ENCODE data around the gene EPHA10.
"Not testable (repeated sequence)": the region's sequence is repeated elsewhere in the genome, so short reads cannot be mapped to it uniquely, and the experiment has no call there.

The EPHA10 gene

DNA sequence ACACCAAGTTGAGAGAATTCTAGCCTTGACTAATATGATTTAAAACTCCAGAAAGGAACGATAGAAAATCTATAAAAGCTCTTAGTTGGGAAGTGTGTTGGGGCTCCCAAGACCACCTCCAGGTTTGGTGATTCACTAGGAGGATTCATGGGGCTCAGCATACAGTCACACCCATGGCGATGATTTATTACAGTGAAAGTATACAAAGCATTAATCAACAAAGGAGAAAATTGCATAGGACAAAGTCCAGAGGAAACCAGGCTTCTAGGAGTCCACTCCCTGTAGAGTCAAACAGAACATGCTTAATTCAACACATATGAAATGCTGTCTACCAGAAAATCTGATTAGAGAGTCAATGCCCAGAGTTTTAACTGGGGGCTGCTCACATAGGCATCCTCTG, 67.8 kb downstream of the EPHA10 start:
- Histone ChIP-seq H3K36me3 (ENCODE audit: control insufficient read depth in 5 of 5, insufficient read depth in 5 of 5, low read length in 5 of 5) (peaks cover 0 to 3% (median 0%) of the 10 kb centered on the region in 5 donors), H3K27ac (ENCODE audit: low read depth, low read length) (no peak overlapping the region), H3K9ac (ENCODE audit: low read length in 5 of 5) (peak overlapping the region in 1 of 5 donors; percentile 1), H3K4me3 (ENCODE audit: low read depth in 1 of 5, low read length in 5 of 5) (no peak overlapping the region), H3K4me1 (ENCODE audit: control insufficient read depth in 5 of 5, insufficient read depth in 5 of 5, low read length in 5 of 5) (peaks cover 2 to 6% (median 6%) of the 10 kb centered on the region in 5 donors), H3K9me3 (ENCODE audit: control insufficient read depth in 5 of 5, low read length in 5 of 5) (no peaks in the 10 kb centered on the region), H3K27me3 (ENCODE audit: control insufficient read depth in 5 of 5, insufficient read depth in 4 of 5, low read length in 5 of 5) (no peaks in the 10 kb centered on the region)

DNA sequence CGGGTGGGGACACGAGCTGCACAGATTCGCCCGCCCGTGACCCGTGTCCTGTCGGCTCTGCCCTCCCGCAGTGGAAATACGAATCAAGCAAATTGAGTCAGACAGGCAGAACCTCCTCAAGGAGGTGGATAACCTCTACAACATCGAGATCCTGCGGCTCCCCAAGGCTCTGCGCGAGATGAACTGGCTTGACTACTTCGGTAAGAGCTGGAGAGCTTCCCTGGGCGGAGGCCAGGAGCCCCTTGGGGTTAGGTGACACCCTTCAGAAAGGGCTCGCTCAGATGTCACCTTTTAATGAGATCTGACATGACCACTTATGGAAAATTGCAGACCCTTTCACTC, 72.1 kb downstream of the EPHA10 start:
- Histone ChIP-seq H3K27me3 (ENCODE audit: control insufficient read depth in 5 of 5, insufficient read depth in 4 of 5, low read length in 5 of 5) (peaks cover 0 to 4% (median 0%) of the 10 kb centered on the region in 5 donors), H3K9me3 (ENCODE audit: control insufficient read depth in 5 of 5, low read length in 5 of 5) (peaks cover 0 to 3% (median 0%) of the 10 kb centered on the region in 5 donors), H3K9ac (ENCODE audit: low read length in 5 of 5) (peak overlapping the region in 4 of 5 donors; percentile 71 to 90 (median 76)), H3K4me3 (ENCODE audit: low read depth in 1 of 5, low read length in 5 of 5) (peak overlapping the region; percentile 81 to 99 (median 96)), H3K4me1 (ENCODE audit: control insufficient read depth in 5 of 5, insufficient read depth in 5 of 5, low read length in 5 of 5) (peaks cover 20 to 37% (median 31%) of the 10 kb centered on the region in 5 donors), H3K27ac (ENCODE audit: low read depth, low read length) (peak overlapping the region; percentile 30), H3K36me3 (ENCODE audit: control insufficient read depth in 5 of 5, insufficient read depth in 5 of 5, low read length in 5 of 5) (peaks cover 0 to 5% (median 0%) of the 10 kb centered on the region in 5 donors)

DNA sequence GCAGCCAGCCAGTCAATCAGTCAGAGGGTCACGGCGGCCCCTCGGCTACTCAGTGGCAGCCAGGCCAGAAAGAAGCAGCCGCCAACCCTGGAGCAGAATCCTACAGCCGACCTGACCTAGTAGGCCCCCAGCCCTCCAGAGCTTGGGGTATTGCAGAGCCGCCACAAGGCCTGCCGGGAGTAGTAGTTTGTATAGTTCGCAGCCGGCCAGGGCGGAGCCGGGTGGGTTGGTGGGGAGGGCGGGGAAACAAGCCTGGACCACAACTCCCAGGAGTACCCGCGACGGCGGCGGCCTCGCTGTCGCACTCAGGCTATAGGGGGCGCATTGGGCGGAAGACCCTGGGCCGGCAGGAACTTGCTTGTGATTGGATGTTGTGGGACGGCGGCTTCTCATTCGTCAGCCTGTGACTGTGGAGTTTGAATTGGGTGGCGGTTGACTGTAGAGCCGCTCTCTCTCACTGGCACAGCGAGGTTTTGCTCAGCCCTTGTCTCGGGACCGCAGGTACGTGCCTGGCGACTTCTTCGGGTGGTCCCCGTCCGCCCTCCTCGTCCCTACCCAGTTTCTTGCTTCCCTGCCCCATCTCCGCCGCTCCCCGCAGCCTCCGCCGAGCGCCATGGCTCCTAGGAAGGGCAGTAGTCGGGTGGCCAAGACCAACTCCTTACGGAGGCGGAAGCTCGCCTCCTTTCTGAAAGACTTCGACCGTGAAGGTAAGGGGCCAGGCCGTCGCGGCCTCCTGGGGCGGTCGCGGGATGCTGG, 72.7 kb downstream of the EPHA10 start, which contains the start of gene CDCA8:
Gene CDCA8 (plus strand): TSS at position 439 of the 756 bp plus-strand sequence. CDS start 175 bp downstream, at position 614.
- peak within 1 kb of the TSS in 4 of 5 donors; percentile 89 to 90 (median 90) for H3K9ac ChIP-seq (ENCODE audit: low read length in 5 of 5)
- peaks cover 0 to 10% (median 4%) of the 10 kb centered on the region in 5 donors for H3K36me3 ChIP-seq (ENCODE audit: control insufficient read depth in 5 of 5, insufficient read depth in 5 of 5, low read length in 5 of 5)
- peak within 1 kb of the TSS; percentile 87 for H3K27ac ChIP-seq (ENCODE audit: low read depth, low read length)
- peaks cover 0 to 4% (median 0%) of the 10 kb centered on the region in 5 donors for H3K27me3 ChIP-seq (ENCODE audit: control insufficient read depth in 5 of 5, insufficient read depth in 4 of 5, low read length in 5 of 5)
- H3K9me3 ChIP-seq (ENCODE audit: control insufficient read depth in 5 of 5, low read length in 5 of 5) = peaks cover 0 to 3% (median 0%) of the 10 kb centered on the region in 5 donors
- peaks cover 20 to 37% (median 31%) of the 10 kb centered on the region in 5 donors for H3K4me1 ChIP-seq (ENCODE audit: control insufficient read depth in 5 of 5, insufficient read depth in 5 of 5, low read length in 5 of 5)
- peak within 1 kb of the TSS; percentile 81 to 99 (median 96) for H3K4me3 ChIP-seq (ENCODE audit: low read depth in 1 of 5, low read length in 5 of 5)

GRCh38 chr1:37691497-37692077, 73.3 kb downstream of the EPHA10 start:
- Histone ChIP-seq H3K9me3 (ENCODE audit: control insufficient read depth in 5 of 5, low read length in 5 of 5) (peaks cover 0 to 3% (median 0%) of the 10 kb centered on the region in 5 donors), H3K4me1 (ENCODE audit: control insufficient read depth in 5 of 5, insufficient read depth in 5 of 5, low read length in 5 of 5) (peaks cover 20 to 37% (median 31%) of the 10 kb centered on the region in 5 donors), H3K9ac (ENCODE audit: low read length in 5 of 5) (peak overlapping the region in 4 of 5 donors; percentile 89 to 90 (median 90)), H3K36me3 (ENCODE audit: control insufficient read depth in 5 of 5, insufficient read depth in 5 of 5, low read length in 5 of 5) (peaks cover 0 to 14% (median 7%) of the 10 kb centered on the region in 5 donors), H3K27ac (ENCODE audit: low read depth, low read length) (peak overlapping the region; percentile 87), H3K27me3 (ENCODE audit: control insufficient read depth in 5 of 5, insufficient read depth in 4 of 5, low read length in 5 of 5) (peaks cover 0 to 4% (median 0%) of the 10 kb centered on the region in 5 donors), H3K4me3 (ENCODE audit: low read depth in 1 of 5, low read length in 5 of 5) (peak overlapping the region; percentile 48 to 99 (median 96))

DNA sequence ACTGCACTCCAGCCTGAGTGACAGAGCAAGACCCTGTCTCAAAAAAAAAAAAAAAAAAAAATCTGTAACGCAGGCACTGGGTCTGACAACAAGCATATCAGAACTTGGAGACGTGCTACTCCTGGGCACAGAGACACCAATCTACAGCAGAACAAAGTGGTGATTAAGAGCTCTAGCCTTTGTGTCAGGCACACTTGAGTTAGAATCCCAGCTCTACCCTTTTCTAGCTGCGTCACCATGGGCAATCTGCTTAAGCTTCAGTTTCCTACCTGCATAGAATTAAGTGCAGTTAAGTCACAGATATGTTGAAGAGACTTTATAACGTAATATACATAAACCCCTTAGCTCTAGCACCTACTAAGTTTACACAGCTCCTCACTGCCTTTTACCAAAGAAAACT, 76.0 kb downstream of the EPHA10 start:
- Histone ChIP-seq H3K27ac (ENCODE audit: low read depth, low read length) (no peak overlapping the region), H3K27me3 (ENCODE audit: control insufficient read depth in 5 of 5, insufficient read depth in 4 of 5, low read length in 5 of 5) (peaks cover 0 to 4% (median 0%) of the 10 kb centered on the region in 5 donors), H3K4me3 (ENCODE audit: low read depth in 1 of 5, low read length in 5 of 5) (peak overlapping the region in 2 of 5 donors; percentile 61 to 99), H3K9me3 (ENCODE audit: control insufficient read depth in 5 of 5, low read length in 5 of 5) (peaks cover 0 to 3% (median 0%) of the 10 kb centered on the region in 5 donors), H3K36me3 (ENCODE audit: control insufficient read depth in 5 of 5, insufficient read depth in 5 of 5, low read length in 5 of 5) (peaks cover 7 to 39% (median 30%) of the 10 kb centered on the region in 5 donors), H3K9ac (ENCODE audit: low read length in 5 of 5) (peak overlapping the region in 4 of 5 donors; percentile 86 to 92 (median 89)), H3K4me1 (ENCODE audit: control insufficient read depth in 5 of 5, insufficient read depth in 5 of 5, low read length in 5 of 5) (peaks cover 20 to 37% (median 31%) of the 10 kb centered on the region in 5 donors)

DNA sequence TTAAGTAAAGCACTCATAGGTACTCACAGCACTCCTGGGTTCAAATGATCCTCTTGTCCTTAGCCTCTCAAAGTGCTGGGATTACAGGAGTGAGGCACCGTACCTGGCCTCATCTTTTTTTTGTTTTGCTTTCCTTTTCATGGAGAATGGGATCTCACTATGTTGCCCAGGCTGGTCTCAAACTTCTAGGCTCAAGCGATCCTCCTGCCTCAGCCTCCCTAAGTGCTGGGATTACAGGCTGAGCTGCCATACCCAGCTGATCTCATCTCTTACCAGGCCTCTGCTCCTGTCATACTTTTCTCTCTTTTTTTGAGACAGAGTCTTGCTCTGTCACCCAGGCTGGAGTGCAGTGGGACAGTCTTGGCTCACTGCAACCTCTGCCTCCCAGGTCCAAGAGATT, 77.2 kb downstream of the EPHA10 start:
- H3K4me3 ChIP-seq (ENCODE audit: low read depth in 1 of 5, low read length in 5 of 5); H3K9ac ChIP-seq (ENCODE audit: low read length in 5 of 5); H3K9me3 ChIP-seq (ENCODE audit: control insufficient read depth in 5 of 5, low read length in 5 of 5); H3K27ac ChIP-seq (ENCODE audit: low read depth, low read length); H3K27me3 ChIP-seq (ENCODE audit: control insufficient read depth in 5 of 5, insufficient read depth in 4 of 5, low read length in 5 of 5): not testable (repeated sequence)
- H3K4me1 ChIP-seq (ENCODE audit: control insufficient read depth in 5 of 5, insufficient read depth in 5 of 5, low read length in 5 of 5) = peaks cover 18 to 35% (median 29%) of the 10 kb centered on the region in 5 donors
- peaks cover 18 to 50% (median 41%) of the 10 kb centered on the region in 5 donors for H3K36me3 ChIP-seq (ENCODE audit: control insufficient read depth in 5 of 5, insufficient read depth in 5 of 5, low read length in 5 of 5)

- peaks cover 0 to 3% (median 0%) of the 10 kb centered on the region in 5 donors for H3K9me3 ChIP-seq (ENCODE audit: control insufficient read depth in 5 of 5, low read length in 5 of 5)
- H3K36me3 ChIP-seq (ENCODE audit: control insufficient read depth in 5 of 5, insufficient read depth in 5 of 5, low read length in 5 of 5) = peaks cover 18 to 56% (median 44%) of the 10 kb centered on the region in 5 donors
- peaks cover 0 to 4% (median 0%) of the 10 kb centered on the region in 5 donors for H3K27me3 ChIP-seq (ENCODE audit: control insufficient read depth in 5 of 5, insufficient read depth in 4 of 5, low read length in 5 of 5)
- no peak overlapping the region for H3K9ac ChIP-seq (ENCODE audit: low read length in 5 of 5)
- peaks cover 12 to 18% (median 14%) of the 10 kb centered on the region in 5 donors for H3K4me1 ChIP-seq (ENCODE audit: control insufficient read depth in 5 of 5, insufficient read depth in 5 of 5, low read length in 5 of 5)
- H3K4me3 ChIP-seq (ENCODE audit: low read depth in 1 of 5, low read length in 5 of 5) = no peak overlapping the region
- H3K27ac ChIP-seq (ENCODE audit: low read depth, low read length) = no peak overlapping the region
Observed at GRCh38 chr1:37685722-37686121, 79.2 kb downstream of the EPHA10 start.

- H3K36me3 ChIP-seq (ENCODE audit: control insufficient read depth in 5 of 5, insufficient read depth in 5 of 5, low read length in 5 of 5) = peaks cover 18 to 60% (median 44%) of the 10 kb centered on the region in 5 donors
- H3K27me3 ChIP-seq (ENCODE audit: control insufficient read depth in 5 of 5, insufficient read depth in 4 of 5, low read length in 5 of 5); H3K9me3 ChIP-seq (ENCODE audit: control insufficient read depth in 5 of 5, low read length in 5 of 5); H3K9ac ChIP-seq (ENCODE audit: low read length in 5 of 5); H3K4me3 ChIP-seq (ENCODE audit: low read depth in 1 of 5, low read length in 5 of 5); H3K27ac ChIP-seq (ENCODE audit: low read depth, low read length); H3K4me1 ChIP-seq (ENCODE audit: control insufficient read depth in 5 of 5, insufficient read depth in 5 of 5, low read length in 5 of 5): not testable (repeated sequence)
Observed at GRCh38 chr1:37684182-37684581, 80.7 kb downstream of the EPHA10 start.

DNA sequence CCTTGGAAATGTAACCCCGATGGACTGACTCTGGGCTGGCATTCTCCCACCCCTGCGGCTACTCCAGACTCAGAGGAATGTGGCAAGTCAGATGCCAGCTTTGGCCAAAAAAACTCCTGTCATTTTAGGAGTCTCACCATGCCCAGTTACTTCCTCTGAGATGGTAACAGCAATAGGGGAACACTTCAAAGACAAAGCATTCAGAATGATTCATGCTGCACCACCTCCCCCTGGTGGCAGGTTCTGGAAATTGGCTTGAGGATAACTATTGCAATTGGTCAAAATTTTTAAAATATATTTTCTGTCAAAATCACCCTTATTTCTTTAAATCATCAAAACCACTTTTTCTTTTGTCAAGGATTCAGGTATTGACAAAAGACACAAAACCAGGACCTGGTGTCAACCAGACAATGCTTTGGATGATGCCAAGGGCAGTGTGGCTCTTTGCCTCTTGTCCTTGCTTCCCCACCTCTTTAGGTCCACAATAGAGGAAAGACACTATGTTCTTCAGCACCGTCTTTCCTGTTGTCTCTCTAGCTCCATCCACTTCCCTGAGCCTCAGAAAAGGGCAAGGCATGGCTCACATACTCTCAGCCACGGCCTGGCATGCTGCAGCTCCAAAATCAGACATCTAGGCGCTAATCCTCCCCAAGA, 82.5 kb downstream of the EPHA10 start:
- H3K4me3 ChIP-seq (ENCODE audit: low read depth in 1 of 5, low read length in 5 of 5) = no peak overlapping the region

More for the DNA sequence above, 82.5 kb downstream of the EPHA10 start:
- H3K9me3 ChIP-seq (ENCODE audit: control insufficient read depth in 5 of 5, low read length in 5 of 5) = no peaks in the 10 kb centered on the region
- H3K27ac ChIP-seq (ENCODE audit: low read depth, low read length) = no peak overlapping the region
- H3K4me1 ChIP-seq (ENCODE audit: control insufficient read depth in 5 of 5, insufficient read depth in 5 of 5, low read length in 5 of 5) = no peaks in the 10 kb centered on the region
- no peak overlapping the region for H3K9ac ChIP-seq (ENCODE audit: low read length in 5 of 5)
- no peaks in the 10 kb centered on the region for H3K27me3 ChIP-seq (ENCODE audit: control insufficient read depth in 5 of 5, insufficient read depth in 4 of 5, low read length in 5 of 5)
- peaks cover 18 to 52% (median 41%) of the 10 kb centered on the region in 5 donors for H3K36me3 ChIP-seq (ENCODE audit: control insufficient read depth in 5 of 5, insufficient read depth in 5 of 5, low read length in 5 of 5)
